Measurements from ENCODE around the gene SETD1A.
"Not testable (repeated sequence)": the region's sequence is repeated elsewhere in the genome, so short reads cannot be mapped to it uniquely, and the experiment has no call there.

SETD1A gene

DNA sequence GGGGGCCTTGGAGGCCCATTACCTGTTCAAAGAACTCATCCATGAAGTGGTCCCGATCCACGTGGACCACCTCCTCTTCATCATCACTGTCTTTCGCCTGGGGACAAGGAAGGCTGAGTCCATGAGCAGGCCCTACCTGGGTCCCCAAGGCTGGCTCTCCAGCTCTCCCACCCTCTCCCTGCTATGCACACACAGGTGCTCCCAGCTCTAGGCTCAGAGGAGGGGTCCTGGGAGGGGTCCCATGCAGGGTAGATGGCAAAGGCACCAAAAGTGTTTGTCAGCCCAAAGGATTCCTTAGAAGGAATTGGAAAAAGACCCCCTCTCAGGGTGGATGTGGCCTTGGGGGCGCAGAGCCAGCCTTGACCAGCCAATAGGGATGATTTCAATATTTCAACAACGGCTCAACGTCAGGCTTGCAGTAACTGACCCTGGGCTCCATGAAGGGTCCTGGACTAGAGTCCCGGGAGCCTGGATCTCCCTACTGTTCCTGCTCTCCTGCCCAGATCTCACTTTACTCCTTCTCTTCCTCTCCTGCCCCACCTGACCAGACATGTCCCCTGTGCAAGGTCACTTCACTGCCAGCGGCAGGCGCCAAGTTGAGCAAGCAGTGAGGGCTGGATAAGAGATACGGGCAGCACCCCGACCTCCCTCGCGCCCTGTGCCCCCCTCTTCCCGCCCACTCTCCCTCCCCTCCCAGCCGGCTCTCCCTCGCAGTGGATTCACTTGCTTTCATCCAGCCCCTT, 44.1 kb downstream of the SETD1A start:
- DNase-seq = no peak

DNA sequence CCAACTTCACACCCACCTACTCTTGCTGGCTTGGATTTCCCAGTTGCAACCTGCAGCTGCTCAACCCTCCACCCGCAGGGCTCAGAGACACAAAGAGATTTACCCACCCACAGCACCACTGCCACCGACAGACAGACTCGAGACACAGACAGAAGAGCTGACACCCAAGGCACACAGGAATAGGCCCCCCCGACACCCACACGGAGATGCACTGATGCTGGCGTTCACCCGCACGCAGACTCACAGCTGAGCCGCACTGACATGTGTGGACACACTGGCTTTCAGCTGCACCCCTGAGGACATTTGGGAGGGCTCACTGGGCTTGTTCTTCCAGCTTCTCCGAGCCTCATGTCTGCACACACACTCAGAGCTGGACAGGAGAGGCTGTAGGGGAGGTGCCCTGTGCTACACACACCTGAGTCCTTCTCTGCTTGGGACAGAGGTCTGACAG, 44.7 kb downstream of the SETD1A start:
- no peak for DNase-seq

GRCh38 chr16:31002862-31003341, 45.3 kb downstream of the SETD1A start:
- no peak for DNase-seq

- DNase-seq = no peak
Measured at GRCh38 chr16:31003744-31004143, 46.2 kb downstream of the SETD1A start.

DNA sequence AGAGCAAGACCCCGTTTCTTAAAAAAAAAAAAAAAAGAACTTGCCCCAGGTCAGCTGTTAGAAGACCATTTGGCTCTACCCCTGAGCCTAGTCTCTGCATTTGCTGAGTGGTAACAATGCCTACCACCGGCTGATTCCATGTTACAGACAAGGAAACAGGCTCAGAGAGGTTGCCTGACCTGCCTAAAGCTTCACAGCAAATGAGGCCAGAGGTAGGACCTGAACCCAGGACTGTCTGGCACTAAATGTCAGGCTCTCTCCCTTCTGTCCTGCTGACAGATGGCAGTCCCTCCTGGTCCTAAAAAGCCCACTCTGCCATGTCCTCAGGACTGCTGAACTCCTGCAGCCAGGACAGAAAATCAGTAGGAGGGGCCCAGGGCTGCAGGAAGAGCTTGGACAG, 47.1 kb downstream of the SETD1A start:
- DNase-seq = no peak

- DNase-seq = peak; percentile 8
Measured at GRCh38 chr16:31005350-31006085, 48.0 kb downstream of the SETD1A start.

DNA sequence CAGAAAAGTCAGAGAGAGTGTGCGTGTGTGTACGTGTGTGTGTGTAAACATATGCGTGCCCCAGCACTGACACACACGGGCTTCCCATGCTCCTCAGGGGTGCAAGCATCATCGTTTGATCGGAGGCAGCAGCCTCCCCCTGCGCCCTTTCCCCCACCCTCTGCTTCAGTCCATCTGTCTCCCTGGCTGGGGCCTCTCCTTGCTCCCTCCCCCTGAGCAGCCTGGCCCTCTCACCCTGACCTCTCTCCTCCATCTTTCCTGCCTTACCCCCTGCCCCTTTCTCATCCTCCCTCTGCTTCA, 48.5 kb downstream of the SETD1A start:
- DNase-seq = peak; percentile 81

DNA sequence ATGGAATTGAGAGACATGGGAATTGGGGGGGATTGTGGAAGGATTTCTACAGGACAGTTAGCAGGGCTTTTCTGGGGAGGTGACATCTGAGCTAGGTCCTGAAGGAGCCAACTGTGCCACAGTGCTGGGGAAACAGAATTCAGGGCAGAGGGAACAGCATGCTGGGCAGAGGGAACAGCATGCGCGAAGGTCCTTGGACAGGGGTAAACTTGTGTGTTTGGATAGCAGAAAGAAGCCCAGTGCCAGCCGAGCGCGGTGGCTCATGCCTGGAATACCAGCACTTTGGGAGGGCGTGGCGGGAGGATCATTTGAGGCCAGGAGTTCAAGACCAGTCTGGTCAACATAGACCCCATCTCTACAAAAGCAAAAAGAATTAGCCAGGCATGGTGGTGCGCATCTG, 49.0 kb downstream of the SETD1A start:
- no peak for DNase-seq

DNA sequence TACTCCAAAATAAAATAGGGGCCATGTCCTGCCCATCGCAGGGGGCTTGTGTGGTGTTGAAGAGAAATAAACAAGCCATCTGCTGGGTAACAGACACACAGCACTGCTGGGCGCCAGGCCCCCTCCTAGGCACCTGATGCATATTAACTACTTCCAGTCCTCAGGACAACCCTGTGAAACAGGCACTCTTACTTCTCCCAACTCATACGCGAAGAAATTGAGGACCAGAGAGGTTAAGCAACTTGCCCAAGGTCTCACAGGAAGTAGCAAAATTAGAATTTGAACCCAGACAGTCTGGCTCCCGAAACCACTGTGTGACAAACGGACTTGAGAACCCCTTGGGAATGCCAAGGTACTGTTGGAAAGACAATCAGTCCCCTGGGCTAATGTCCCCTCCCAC, 50.1 kb downstream of the SETD1A start:
- DNase-seq = no peak

GRCh38 chr16:31008149-31008548, 50.6 kb downstream of the SETD1A start:
- no peak for DNase-seq

GRCh38 chr16:31008551-31008950, 51.0 kb downstream of the SETD1A start:
- DNase-seq = no peak

GRCh38 chr16:31009120-31009519, 51.6 kb downstream of the SETD1A start:
- DNase-seq = no peak

DNA sequence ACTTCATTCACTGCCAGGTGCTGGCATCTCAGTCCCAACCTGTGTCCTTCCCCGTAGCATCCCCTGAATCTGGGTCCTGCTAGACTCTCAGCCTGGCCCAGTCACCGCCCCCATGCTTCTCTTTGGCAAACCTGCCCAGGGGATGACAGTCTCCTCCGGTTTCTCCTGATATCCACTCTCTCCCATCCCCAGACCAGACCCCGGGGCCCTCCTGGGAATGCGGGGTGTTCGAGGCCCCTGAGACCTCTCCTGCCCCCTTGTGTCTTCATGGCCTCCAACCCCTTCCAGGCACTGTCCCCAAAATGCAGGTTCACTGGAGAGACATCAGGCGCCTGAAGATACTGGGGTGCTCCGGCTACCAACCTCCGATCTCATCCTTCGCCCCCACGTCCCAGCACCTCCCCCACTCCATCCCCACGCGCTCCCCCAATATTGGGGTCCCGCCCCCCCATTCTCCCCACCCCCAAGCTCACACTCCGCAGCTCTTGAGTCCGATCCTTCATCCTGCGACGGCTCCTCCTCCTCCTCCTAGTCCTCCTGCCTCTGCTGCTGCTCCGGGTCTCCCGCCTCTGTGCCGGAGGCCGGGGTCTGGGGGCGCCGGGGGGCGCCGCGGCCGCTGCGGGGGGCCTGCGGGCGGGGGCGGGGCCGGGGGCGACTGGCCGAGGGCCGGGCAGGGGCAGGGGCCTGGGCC, 52.5 kb downstream of the SETD1A start:
- no peak for DNase-seq

DNA sequence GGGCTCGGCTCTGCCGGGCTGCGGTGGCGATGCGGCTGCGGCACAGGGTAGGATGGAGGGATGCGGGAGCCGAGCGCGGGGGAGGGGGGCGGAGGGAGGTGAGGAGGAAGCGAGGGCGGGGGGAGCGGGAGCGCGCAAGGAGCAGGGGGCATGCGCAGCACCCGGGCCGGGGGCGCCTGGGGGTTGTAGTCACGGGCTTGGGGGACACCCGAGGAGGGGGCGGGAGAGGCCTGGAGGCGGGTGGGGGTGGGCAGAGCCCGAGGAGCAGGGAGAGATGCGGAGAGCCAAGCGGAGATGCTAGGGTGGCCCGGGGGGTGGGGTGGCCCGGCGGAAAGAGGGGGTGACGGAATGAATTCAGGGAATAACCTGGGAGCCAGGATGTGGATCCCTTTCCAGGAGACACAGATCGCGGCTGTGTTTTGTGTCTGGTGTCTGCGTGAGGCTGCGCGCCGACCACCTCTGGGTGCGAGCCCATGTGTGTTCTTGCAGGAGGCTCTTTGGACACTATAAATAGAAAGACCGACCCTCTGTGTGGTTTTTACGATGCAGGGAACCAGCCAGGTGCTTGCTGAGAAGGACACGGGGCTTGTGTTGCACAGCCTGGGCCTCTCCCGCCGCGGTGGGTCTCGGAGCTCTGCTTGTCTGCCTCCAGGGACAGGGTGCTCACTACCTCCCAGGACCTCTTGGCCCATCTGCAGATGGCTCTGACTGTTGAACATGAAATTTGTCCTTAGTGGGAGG, 53.2 kb downstream of the SETD1A start, which contains the start of gene STX1B:
TSS of gene STX1B (minus strand) at position 54 of the 741 bp plus-strand sequence. CDS start 242 bp downstream, outside the sequence.
- DNase-seq = peak; percentile 73

DNA sequence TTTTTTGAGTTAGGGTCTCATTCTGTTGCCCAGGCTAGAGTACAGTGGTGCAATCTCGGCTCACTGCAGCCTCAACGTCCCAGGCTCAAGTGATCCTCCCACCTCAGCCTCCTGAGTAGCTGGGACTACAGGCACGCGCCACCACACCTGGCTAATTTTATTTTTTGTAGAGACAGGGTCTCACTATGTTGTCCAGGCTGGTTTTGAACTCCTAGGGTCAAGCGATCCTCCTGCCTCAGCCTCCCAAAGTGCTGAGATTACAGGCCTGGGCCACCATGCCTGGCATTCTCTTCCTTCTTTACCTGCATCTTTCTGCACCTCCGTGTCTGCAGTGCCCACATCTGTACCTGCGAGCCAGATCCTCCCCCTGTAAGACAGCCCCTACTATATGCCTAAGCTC, 54.3 kb downstream of the SETD1A start:
- DNase-seq = not testable (repeated sequence)

DNA sequence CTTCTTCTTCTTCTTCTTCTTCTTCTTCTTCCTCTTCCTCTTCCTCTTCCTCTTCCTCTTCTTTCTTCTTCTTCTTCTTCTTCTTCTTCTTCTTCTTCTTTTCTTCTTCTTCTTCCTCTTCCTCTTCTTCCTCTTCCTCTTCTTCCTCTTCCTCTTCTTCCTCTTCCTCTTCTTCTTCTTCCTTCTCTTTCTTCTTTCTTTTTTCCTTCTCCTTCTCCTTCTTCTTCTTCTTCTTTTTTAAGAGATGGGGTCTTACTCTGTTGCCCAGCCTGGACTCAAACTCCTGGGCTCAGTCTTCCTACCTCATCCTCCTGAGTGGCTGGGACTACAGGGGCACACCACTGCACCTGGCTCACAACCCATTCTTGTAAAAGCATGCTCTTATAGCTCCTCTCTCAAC, 55.7 kb downstream of the SETD1A start:
- not testable (repeated sequence) for DNase-seq

- no peak for DNase-seq
Measured at GRCh38 chr16:31016018-31016417, 58.5 kb downstream of the SETD1A start.

DNA sequence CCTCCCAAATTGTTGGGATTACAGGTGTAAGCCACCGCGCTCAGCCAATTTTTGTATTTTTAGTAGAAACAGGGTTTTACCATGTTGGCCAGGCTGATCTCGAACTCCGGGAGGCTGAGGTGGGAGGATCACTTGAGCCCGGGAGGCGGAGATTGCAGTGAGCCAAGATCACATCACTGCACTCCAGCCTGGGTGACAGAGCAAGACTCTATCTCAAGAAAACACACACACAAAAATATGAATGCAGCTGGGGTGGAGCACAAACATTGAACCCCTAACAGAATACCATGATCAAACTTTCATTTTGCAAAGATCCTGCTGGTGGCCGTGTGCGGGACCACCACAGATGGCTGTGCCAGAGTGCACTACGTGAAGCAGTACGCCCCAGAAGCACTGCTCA, 60.2 kb downstream of the SETD1A start:
- not testable (repeated sequence) for DNase-seq

DNA sequence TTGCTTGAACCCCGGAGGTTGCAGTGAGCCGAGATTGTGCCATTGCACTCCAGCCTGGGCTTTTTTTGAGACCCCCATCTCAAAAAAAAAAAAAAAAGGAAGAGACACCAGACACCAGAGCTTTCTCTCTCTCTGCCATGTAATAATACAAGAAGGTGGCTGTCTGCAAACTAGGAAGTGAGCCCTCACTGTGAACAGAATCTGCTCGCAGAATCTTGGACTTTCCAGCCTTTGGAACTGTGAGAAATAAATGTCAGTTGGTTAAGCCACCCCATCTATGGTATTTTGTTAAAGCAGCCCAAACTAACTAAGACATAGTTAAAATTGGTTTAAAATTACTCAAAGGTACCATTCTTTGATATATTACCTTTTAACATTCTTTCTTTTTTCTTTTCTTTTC, 63.0 kb downstream of the SETD1A start:
- DNase-seq = no peak

DNA sequence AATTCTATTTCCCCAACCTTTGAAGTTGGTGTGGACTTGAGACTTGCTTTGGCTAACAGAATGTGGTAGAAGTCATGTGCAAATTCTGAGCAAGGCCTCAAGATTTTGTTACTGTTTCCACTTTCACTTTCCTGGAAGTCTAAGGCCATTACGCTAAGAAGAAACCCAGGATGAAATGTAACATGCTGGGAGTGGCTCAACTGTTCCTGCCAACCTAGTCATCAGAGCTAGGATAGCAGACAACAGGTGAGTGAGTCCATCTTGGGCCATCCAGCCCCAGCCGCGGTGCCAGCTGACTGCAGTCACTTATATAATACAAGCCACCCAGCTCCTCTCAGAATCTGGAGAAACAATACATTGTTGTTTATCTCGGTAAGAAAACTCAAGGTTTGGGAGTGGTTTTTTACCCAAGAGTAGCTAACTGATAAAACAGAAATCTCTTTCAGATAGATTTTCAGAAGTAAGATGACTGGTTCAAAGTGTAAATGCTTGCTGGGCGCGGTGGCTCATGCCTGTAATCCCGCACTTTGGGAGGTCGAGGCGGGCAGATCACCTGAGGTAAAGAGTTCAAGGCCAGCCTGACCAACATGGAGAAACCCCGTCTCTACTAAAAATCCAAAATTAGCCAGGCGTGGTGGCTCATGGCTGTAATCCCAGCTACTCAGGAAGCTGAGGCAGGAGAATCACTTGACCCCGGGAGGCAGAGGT, 65.1 kb downstream of the SETD1A start:
- no peak for DNase-seq

DNA sequence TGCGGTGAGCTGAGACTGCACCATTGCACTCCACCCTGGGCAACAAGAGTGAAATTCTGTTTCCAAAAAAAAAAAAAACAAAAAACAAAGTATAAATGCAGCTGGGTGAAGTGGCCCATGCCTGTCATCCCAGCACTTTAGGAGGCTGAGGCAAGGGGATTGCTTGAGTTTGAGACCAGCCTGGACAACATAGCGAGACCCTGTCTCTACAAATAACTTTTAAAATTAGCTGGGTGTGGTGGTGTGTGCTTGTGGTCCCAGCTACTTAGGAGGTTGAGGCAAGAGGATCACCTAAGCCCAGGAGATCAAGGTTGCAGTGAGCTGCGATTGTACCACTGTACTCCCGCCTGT, 65.7 kb downstream of the SETD1A start:
- DNase-seq = no peak

DNA sequence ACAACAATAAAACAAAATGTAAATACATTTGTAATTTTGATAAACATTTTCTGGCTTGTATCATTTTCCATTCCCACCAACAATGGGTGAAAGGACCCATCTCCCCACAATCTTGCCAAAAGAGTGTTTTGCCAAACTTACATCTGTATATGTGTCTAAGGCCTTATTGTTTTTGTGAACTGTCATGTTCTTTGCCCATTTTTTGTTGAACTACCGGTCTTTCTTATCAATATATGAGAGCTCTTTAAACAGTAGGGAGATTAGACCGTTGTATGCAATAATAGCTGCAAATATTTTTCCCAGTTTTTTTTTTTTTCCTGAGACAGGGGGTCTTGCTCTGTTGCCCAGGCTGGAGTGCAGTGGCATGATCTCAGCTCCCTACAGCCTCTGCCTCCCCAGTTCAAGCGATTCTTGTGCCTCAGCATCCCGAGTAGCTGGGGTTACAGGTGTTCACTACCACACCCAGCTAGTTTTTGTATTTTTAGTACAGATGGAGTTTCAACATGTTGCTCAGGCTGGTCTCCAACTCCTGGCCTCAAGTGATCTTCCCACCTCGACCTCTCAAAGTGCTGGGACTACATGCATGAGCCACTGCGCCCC, 66.2 kb downstream of the SETD1A start:
- no peak for DNase-seq

All from NCI-H2171 treated with DMSO at 0.1 percent for 48 hours (cell line).